ENCODE results near the gene GCK.

The GCK gene

DNA sequence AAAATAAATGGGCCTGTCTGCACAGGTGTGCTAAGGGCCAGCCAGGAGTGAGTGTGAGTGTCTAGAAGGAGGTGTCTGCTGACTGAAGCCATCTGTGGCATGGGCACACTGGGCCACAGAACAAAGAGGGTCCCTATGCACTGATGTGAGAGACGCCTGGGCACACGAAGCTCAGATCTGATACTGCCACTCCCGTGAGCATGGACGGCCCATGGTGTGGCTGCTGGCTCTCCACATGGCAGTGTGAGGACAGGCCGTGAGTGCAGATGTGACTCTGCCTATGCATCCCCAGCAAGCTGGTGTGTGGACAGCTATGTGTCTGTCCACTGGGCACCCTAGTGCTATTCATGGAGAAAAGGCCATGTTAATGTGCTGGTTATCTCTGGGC lies 35.3 kb downstream of the GCK start:
- DNase-seq = no peak

DNA sequence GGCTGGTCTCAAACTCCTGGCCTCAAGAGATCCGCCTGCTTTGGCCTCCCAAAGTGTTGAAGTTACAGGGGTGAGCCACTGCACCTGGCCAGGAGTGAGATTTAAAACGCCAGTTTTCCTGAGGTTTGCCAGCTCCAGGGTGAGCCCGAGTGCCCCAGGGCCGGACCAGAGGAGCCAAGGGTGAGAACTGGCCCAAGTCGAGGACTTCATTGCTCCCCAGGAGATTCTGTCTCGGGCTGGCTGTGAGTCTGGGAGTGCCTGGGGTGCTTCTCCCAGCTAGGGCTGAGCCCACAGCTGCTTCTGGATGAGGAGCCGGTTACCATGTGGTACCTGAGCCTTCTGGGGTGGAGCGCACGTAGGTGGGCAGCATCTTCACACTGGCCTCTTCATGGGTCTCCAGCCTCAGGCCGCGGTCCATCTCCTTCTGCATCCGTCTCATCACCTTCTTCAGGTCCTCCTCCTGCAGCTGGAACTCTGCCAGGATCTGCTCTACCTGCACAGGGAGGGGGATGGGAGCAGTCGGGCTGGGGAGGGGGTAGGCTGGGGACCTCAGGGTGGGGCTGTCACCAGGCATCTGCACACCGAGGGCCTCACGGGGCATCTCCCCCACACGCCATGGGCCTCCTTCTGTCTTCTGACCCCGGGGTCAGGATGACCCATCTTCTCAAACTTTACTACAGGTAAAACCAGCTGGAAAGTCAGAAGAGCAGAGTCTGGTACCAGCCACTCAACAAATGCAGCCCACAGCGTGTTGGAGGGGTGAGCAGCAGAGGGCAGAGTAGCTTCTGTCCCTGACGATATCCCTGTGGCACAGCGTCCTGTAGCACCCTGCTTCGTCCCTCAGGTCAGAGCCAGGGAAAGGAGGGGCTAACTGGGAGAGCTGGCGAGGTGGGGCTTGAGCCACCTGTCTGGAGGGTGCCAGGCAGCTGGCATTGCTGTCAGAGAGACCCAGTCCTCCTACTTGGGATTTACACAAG lies 36.0 kb downstream of the GCK start:
- DNase-seq = no peak

DNA sequence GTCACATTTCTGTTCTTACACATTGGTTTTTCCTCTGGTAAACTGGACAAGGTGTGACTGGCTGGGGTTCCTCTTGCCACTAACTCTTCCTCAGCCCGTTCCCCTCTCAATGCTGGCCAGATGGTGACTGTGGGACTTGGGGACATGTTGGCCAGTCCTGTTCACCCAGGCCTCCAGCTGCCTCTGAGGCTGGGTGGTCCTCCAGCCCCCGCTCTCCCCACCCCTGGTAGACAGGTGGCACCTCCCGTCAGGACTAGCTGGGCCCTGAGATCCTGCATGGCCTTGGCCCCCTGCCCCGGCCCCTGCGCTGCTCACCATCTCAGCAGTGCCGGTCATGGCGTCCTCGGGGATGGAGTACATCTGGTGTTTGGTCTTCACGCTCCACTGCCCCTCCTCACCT lies 37.3 kb downstream of the GCK start:
- DNase-seq = no peak

DNA sequence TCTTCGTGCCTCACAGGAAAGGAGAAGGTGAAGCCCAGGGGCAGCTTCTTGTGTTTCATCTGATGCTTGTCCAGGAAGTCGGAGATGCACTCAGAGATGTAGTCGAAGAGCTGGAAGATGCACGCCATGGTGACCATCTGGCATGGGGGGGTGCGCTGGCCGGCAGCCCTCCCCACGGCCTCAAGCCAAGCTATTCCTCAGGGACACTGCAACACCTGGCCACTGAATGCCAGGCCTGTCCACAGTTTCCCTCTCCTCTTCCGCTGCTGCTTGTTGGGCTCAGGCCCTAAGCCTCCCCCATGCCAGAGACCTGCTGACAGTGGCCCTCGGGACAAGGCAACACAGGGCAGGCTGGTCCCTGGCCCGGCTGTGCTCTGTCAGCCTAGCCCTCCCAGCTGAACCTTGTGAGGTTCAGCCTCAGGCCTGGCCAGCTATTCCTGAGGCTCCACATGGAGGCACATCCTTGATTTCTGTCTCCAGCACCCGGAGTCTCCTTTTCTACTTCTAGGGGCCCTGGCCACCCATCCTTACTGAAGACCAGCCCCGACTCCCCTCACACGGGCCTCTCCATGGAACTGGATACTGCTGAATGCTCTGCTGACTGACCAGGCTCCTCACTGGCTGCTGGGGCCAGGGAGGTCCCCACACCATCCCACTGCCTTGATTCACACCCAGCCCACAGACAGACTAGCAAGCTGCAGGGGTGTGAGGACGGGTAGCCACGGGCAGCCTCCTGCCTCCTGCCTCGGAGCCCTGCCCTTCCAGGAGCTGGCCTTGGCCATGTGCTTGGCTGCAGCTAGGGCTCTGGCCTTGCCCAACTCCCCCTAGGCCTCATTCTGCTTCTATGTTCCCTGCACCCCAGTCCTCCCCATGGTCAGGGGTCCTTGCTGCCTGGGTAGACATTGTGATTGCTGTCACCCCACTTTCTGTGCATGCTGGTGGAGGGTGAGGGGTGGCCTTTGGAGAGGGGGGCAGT lies 38.0 kb downstream of the GCK start:
- DNase-seq = no peak

DNA sequence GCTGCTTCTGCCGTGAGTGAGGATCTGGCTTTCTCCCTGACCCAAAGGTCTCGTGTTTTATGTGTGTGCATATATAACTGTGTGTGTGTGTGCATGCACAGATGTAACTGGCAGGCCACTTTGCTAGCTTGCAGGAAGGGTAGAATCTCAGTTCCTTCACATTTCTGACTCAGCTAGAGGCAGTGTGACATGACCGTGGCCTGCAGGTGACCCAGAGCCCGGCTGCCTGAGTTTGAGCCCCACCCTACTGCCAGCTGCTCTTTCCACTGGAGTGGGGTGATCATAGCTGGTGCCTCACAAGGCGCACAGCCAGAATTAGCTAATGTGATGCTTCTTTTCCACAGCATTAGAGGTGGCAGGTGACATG lies 38.8 kb downstream of the GCK start:
- no peak for DNase-seq

DNA sequence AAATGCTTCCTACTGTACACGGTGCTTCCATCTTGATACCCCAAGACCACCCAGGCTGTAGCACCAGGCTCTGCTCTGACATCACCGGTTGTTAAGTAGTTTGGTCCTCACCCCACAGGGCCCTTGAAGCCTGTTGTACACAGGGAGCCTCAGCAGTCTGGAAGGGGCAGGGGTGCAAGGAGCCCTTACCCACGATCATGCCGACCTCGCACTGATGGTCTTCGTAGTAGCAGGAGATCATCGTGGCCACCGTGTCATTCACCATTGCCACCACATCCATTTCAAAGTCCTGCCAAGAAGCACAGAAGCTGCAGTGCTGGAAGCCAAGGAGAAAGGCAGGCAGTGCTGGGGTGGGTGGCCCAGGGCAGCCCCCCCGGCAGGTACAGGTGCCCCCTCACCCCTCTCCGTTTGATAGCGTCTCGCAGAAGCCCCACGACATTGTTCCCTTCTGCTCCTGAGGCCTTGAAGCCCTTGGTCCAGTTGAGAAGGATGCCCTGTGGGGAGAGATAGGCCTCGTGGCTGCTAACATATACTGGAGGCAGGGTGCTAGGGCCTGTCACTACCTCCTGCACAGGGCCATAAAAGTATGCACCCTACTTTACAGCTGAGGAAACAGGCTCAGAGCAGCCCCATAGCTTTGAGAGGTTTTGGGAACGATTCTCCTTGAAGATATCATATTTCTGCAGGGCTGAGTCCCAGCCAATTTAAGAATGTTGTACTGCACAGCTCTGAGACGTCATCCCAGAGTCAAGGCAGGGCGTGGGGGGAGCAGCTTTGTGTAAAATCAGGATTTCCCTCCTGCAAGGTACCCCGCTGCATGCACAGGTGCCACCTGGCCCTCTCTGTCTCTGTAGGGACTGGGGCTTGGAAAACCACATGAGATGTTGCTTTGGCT lies 39.4 kb downstream of the GCK start:
- no peak for DNase-seq

DNA sequence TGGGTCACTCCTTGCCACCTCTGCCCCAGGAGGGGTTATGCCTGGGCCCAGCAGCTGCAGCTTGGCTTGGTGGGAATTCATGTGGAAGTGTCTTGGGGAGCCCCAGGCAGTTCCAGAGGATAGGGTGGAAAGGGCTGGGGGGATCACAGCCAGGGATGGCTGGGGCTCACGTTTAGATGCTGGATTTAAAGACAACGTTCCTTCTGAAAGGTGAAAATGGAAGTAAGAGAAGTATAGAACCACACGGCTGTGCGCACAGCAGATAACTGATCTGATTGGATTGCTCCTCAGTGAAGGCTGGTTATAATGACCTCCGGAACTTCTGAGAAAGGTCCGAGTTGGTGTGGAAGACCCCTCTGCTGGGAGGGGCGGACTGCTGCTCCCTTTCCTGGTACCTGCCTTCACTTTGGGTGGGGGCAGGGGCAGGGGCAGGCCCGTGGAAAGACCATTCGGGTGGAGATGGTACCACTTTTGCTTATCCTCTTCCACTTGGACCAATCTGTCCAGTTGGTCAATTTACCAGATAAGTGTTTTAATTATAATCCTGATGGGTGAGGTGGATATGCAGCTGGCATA lies 40.2 kb downstream of the GCK start:
- no peak for DNase-seq

DNA sequence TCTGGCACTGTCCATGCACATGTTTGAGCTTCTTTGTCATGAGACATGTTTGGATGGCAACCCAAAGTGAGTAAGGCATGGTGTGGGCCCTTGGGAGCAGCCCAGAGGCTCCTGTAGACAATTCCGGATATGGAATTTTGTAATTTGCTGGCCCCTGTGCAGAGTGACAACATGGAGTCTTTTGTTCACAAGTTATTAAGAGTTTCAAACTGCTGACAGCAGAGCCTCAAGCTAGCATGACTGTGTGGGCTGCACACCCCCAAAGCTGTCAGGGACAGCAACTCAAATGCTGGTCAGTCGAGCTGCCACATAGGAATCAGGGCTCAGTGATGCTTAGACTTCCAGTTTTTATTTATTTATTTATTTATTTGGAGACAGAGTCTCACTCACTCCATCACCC lies 41.1 kb downstream of the GCK start:
- DNase-seq = no peak

DNA sequence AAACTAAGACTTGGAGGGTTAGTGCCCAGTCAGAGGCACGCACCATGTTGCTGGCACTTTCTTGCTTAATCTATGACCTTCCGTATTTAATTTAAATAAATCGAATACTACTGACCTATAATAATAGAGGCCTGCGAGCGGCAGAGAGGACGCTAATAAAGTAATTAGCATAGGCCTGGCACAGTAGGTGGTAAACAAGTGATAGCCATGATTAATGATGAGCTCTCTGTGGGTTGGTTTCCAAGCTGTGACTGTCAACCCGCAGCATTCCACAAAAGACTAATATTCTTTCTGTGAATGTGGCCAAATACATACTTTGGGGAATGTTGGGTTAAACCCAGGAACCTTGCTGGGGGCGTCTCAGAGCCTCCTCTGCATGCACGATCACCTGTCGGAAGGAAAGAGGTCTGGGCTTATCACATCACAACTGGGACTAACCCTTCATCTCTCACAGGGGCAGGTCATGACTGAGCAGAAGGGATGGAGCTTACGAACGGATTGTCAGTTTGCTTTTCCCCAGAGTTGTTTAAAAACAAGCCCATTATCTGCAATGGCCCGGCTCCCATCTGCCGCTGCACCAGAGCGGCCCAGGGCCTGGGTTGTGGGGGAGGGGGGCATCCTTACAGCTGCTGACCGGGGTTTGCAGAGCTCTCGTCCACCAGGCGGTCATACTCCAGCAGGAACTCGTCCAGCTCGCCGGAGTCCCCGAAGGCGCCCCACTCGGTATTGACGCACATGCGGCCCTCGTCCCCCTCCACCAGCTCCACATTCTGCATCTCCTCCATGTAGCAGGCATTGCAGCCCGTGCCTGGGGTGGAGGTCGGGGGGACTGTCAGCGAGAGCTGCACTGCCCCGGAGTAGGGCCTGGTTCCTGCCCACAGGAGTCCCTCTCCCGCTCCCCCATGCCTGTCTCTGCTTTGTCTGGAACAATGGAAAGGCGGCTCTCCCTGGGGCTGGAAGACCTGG lies 41.9 kb downstream of the GCK start:
- DNase-seq = no peak

DNA sequence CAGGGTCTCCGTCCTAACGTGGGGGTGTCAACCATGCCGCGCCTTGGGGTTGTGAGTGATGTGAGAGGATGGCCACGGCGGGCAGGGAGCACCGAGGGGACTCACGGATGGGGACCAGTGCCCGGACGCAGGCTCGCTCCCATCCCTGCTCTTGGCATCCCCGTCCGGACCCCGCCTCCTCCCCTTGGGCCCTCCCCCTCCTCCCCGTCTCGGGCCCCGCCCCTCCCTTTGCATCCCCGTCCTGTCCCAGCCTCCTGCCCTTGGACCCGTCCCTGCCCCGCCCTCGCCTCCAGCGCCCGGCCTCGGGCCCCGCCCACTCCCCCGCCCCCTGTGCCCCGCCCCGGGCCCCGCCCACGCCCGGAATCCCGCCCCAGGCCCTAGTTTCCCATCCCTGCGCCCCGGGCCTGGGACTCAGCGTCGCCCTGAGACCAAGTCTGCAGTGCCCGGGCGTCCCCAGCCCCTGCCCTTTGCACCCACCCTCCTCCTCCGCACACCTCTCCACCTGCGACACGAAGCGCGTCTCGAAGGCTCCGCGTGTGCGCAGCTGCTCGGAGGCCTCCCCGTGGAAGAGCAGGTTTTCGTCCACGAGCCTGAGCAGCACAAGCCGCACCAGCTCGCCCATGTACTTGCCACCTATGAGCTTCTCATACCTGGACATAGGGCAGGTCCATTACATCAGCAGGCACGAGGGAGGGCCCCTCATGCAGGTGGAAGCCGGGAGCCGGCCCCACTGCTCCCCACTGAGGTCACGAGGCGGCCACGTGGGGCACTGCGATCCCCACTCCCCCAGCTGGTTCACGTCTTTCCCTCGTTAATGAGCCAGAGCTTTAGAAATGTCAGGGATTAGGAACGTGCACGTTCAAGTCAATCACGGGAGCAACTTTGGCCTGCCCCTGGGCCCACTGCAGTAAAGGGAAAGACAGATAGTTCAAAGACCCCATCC lies 43.0 kb downstream of the GCK start:
- no peak for DNase-seq

DNA sequence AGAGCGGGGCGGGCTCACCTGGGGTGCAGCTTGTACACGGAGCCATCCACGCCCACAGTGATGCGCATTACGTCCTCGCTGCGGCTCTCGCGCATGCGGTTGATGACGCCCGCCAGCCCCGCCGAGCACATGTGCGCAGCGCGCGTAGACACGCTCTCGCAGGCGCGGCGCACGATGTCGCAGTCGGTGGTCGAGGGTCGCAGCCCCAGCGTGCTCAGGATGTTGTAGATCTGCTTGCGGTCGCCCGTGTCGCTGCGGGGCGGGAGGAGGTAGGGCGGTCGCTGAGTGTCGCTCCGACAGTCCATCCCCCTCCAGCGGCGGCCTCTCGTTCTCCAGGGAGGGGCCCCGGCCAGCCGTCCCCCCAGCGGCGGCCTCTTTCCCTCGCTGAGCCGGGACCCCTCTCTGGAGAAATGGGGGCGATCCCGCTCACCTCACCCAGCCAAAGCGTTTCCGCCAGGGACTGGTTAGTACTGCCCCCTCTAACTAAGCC lies 43.7 kb downstream of the GCK start:
- no peak for DNase-seq

DNA sequence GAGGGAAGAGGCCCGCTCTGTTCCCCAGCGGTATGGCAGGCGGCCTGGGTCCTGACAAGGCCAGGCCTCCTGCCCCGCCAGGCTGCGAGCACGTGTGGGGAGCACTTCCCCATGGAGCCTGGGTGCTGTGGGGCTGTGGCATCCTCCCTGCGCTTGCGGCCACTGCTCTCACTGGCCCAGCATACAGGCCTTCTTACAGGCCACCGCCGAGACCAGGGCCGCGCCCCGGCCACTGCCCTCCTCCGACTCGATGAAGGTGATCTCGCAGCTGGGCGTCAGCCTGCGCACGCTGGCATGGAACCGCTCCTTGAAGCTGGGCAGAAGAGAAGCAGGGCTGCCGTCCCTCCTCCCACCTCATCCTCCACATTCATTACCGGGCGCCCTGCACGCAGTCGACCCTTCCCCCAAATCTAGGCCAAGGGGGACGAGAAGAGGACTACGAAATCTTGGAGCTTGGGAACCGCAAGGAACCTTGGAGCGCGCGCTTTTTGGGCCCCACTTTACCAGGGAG lies 44.2 kb downstream of the GCK start:
- DNase-seq = no peak

DNA sequence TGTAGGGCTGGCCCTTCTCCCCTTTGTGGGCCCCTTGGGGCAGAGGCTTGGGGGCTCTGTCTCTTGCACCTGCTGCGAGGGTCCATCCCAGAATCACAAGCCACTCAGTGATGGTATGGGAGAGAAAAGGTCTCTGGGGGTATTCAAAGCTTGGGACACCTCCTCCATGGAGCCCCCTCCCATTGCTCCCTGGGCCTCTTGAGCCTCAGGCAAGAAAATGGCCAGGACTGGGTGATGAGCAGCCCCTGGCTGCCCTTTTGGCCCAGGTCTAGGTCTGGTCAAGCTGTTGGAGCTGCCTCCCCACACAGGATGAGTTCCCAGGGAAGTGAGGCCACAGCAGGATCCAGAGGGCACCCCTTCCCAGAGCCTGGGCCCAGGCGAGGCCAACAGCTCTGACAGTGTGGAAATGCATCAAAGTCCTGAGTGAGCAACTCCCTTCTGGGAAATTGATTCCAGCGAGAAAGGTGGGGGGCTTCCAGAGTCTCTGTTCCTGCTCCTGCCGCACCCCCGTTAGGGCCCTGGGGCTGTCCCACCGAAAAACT lies 44.7 kb downstream of the GCK start:
- DNase-seq = no peak

DNA sequence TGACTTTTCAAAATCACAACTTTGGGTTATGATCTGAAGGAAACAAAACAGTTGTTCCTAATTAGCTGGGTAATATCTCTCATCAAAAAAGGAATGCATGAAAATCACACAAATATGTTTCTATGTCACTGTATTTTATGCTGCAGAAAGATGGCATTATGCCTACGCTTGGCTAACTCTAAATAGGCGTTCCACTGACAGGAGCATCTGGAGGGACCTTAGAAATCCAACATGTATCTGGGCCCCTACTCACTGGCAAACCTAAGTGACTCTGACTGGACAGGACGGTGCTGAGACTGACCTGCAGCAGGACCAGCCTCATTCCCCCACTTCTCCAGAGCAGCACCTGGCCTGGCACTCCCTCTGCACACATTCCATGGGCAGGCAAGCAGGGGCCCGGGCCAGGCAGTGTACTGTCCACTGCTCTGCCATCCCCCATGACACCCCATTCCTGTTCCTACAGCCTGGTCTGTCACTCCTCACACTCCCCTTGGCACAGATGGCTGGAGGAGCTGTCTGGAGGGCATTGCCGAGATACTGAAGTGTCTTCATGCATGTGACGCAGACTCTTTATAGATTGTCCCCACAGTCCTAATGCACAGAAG lies 45.5 kb downstream of the GCK start:
- DNase-seq = no peak

DNA sequence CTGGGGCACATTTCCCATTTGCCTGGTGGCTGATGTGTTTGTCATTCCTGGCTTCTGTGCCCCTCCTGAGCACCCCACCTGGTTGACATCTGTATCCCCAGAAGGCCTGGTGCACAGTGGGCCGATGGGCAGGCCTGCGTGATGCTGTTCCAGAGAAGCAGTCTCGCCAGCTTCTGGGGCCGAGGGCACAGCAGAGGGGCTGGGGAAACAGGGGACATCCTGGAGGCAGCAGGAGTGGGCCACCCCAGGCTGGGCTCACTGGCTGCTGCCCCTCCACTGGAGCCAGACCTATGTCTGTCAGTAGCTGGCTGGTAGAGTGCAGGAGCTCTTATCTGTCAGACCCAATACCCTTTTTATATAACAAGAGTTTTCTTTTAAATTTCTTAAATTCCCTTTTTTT lies 47.2 kb downstream of the GCK start:
- DNase-seq = no peak

DNA sequence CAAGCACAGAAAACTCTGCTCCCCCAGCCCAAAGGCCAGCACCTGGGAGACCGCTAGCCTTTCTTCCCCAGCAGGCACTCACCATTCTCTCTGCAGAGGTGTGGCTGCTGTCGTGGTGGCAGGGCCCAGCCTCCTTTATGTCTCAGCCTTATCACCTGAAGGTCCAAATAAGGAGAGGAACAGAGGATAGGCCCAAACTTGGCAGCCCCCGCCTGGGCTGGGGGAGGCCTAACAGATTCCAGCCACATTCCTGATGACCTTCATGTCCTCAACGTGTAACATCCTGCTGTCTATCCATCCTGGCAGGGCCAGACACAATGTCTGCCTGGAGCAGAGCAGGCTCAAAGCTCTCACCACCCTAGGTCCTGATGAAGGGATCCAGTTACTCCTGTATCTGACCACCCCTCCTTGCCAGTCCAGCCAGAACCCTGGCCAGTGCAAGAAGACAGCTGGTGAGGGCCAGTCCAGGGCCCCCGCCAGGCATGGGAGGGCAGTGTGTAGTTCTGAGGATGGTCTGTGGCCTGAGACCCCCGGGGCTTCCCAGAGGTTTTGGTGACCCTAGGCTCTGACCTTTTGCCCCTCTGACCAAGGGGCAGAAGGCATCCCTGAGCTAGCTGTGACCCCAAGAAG lies 47.9 kb downstream of the GCK start, which contains the start of gene MYL7:
Gene MYL7 (minus strand): TSS at position 112 of the 630 bp plus-strand sequence. CDS start 27 bp downstream, at position 85.
- no peak for DNase-seq

DNA sequence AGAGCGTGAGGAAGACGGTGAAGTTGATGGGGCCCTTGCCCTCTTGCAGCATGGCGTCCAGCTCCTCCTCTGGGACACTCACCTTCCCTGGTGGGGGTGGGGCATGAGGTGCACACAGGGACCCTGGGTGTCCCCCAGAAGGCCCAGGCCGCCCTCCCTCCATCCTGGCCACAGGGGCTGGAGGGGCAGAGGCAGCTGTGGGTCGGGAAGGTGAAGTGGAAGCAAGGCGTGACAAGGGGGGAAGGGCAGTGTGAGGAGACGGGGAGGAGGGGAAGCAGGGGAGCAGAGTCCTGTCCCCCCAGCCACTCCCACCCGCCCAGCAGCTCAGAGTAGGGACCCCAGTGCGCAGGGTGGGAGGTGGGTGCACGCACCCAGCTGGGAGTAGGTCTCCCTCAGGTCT lies 48.9 kb downstream of the GCK start:
- DNase-seq = no peak
